Measurements from ENCODE around the gene PREPL. TPM values are rescaled to one million over a fixed set of nuclear protein-coding genes. Genes with fewer than 3 reads are reported as not detected.

PREPL gene
- total and polyA plus RNA-seq, 9 of the 15 experiments (the other 6 are each of a cell fraction or from before 2014, with no cell fraction given), result 11.6 to 58.9 (median 27.2) TPM

- TF ChIP-seq MGA (IDR thresholded peaks at IDR 0.05) (peak; percentile 59; the same call in 1 of the 2 replicates), CTBP1 (IDR thresholded peaks at IDR 0.05; ENCODE audit: borderline replicate concordance) (peak; percentile 13), RBM34 (IDR thresholded peaks at IDR 0.05; ENCODE audit: borderline replicate concordance, insufficient read depth, low read length) (no peak), ZNF586 (CRISPR knock-in tag; conservative IDR thresholded peaks at IDR 0.05) (no peak), BACH1 (tag; IDR thresholded peaks at IDR 0.05) (no peak)
- TF ChIP-seq, protein P1, sequence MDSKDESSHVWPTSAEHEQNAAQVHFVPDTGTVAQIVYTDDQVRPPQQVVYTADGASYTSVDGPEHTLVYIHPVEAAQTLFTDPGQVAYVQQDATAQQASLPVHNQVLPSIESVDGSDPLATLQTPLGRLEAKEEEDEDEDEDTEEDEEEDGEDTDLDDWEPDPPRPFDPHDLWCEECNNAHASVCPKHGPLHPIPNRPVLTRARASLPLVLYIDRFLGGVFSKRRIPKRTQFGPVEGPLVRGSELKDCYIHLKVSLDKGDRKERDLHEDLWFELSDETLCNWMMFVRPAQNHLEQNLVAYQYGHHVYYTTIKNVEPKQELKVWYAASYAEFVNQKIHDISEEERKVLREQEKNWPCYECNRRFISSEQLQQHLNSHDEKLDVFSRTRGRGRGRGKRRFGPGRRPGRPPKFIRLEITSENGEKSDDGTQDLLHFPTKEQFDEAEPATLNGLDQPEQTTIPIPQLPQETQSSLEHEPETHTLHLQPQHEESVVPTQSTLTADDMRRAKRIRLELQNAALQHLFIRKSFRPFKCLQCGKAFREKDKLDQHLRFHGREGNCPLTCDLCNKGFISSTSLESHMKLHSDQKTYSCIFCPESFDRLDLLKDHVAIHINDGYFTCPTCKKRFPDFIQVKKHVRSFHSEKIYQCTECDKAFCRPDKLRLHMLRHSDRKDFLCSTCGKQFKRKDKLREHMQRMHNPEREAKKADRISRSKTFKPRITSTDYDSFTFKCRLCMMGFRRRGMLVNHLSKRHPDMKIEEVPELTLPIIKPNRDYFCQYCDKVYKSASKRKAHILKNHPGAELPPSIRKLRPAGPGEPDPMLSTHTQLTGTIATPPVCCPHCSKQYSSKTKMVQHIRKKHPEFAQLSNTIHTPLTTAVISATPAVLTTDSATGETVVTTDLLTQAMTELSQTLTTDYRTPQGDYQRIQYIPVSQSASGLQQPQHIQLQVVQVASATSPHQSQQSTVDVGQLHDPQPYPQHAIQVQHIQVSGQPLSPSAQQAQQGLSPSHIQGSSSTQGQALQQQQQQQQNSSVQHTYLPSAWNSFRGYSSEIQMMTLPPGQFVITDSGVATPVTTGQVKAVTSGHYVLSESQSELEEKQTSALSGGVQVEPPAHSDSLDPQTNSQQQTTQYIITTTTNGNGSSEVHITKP (IDR thresholded peaks at IDR 0.05; ENCODE audit: partially characterized antibody), result peak; percentile 72
These were observed 1.1 kb upstream of the PREPL start (continued) for GRCh38 chr2:44362207-44363015.

All from K562 (cell line).